Suprapubic skin (tissue), 4 donors: ENCODE measurements around the gene PPME1. TPM values are rescaled to one million over a fixed set of nuclear protein-coding genes. Genes with fewer than 3 reads are reported as not detected.
A peak's percentile ranks its signal among the peaks of the same experiment; 100 is the strongest.

Experiments
- DNase-seq, 2 donors: peaks; one replicate each; pipeline ENCODE4 v3.0.0-alpha.2; 2019; ENCODE audit warnings: low spot score in 2 of 2
- H3K27ac ChIP-seq: fragments of 200-600 bp; sonication (generic); one replicate; pipeline ENCODE4 v1.5.1; 2019
- H3K27me3 ChIP-seq: fragments of 200-600 bp; sonication (generic); one replicate; pipeline ENCODE4 v1.5.1; 2019
- H3K36me3 ChIP-seq: fragments of 200-600 bp; sonication (generic); one replicate; pipeline ENCODE4 v1.5.1; 2019
- H3K4me1 ChIP-seq: fragments of 200-600 bp; sonication (generic); one replicate; pipeline ENCODE4 v1.5.1; 2019
- H3K4me3 ChIP-seq: fragments of 200-600 bp; sonication (generic); one replicate; pipeline ENCODE4 v1.5.1; 2019; ENCODE audit warnings: mild to moderate bottlenecking
- H3K9me3 ChIP-seq: fragments of 200-600 bp; sonication (generic); one replicate; pipeline ENCODE4 v1.5.1; 2019
- EP300 ChIP-seq: sonication (generic); formaldehyde crosslinking; IDR thresholded peaks from one replicate; pipeline ENCODE4 v1.6.1; 2017; ENCODE audit warnings: antibody characterized with exemption
- POLR2A ChIP-seq, 2 donors: fragments of 450-650 bp; IDR thresholded peaks; one replicate each; pipeline ENCODE4 v1.6.1; 2017; ENCODE audit warnings: antibody characterized with exemption in 2 of 2, mild to moderate bottlenecking in 2 of 2, moderate library complexity in 2 of 2
- POLR2AphosphoS5 ChIP-seq, 3 donors: sonication (generic); formaldehyde crosslinking; IDR thresholded peaks; one replicate each; pipeline ENCODE4 v1.6.1; 2017; ENCODE audit warnings: antibody characterized with exemption in 3 of 3
- WGBS: methylation state at CpG from one replicate; pipeline ENCODE4 v1.1.5; 2018; 5-methylcytosine and 5-hydroxymethylcytosine counted together
- total RNA-seq, 4 donors: library from RNA; depleted of rRNA; stranded (reverse); fragments of >200 nt; gene quantifications; one replicate each; pipeline ENCODE4 v1.1.0, GENCODE V29; 2016
- TF ChIP-seq, protein P1 (sequence below), 2 donors: fragments of 200-600 bp in 1 of 2; fragments of 450-650 bp in 1 of 2; sonication (generic) in 1 of 2; IDR thresholded peaks; one replicate each; pipeline ENCODE4 v1.5.1; 2016 to 2019; ENCODE audit warnings: antibody characterized with exemption in 2 of 2, mild to moderate bottlenecking in 1 of 2, moderate library complexity in 1 of 2

Gene PPME1
- total RNA-seq, 4 donors from 2014 or later = 31.3 to 47.1 (median 40.6) TPM

DNA sequence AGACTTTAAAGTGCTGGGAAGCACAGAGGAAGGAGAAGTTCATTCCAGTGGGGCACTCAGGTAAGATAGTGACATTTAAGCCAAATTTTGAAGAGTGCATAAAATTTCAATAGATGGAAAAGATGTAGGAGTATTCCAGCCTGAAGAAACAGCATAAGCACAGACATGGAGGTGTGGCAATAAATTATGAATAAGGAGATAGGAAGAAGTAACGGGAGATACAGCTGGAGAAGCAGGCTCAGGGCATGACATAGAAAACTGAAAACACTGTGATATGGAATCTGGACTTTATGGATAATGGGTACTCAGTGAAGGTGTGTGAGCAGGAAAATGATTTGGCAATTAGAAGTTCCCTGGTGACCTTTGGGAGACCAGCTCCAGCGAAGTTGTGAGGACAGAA lies 107.0 kb downstream of the PPME1 start:
- no peak overlapping the region for H3K27ac ChIP-seq

DNA sequence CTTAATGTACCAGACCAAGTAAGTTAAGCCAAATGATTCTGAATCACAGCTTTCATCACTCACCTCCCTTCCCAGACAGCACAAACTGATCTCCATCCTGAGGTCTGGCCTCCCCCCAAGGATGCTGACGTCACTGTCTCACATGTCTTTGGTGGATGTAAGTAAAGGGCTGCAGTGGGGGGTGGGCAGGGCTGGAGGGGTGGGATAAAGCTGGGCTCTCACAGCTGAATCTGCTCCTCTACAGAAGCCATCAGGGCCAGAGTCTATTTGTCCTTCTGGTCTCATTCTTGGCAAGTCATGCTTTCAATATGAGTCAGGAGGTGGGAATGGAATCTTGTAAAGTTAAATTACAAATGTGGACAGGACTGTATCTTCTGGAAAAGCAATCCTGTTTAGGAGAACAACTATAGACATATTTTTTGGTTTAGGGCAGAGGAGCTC lies 107.7 kb downstream of the PPME1 start:
- Histone ChIP-seq H3K9me3 (no peaks in the 10 kb centered on the region), H3K4me1 (no peaks in the 10 kb centered on the region), H3K4me3 (no peak overlapping the region), H3K36me3 (no peaks in the 10 kb centered on the region), H3K27ac (no peak overlapping the region), H3K27me3 (no peaks in the 10 kb centered on the region)
- peak in 1 of 2 donors; percentile 65 for DNase-seq
- WGBS = 54% methylated on average over 1 of the region's 1 CpG
- TF ChIP-seq POLR2AphosphoS5 (IDR thresholded peaks at IDR 0.05) (no peak), EP300 (no peak), POLR2A (IDR thresholded peaks at IDR 0.05) (no peak)
- TF ChIP-seq, protein P1, sequence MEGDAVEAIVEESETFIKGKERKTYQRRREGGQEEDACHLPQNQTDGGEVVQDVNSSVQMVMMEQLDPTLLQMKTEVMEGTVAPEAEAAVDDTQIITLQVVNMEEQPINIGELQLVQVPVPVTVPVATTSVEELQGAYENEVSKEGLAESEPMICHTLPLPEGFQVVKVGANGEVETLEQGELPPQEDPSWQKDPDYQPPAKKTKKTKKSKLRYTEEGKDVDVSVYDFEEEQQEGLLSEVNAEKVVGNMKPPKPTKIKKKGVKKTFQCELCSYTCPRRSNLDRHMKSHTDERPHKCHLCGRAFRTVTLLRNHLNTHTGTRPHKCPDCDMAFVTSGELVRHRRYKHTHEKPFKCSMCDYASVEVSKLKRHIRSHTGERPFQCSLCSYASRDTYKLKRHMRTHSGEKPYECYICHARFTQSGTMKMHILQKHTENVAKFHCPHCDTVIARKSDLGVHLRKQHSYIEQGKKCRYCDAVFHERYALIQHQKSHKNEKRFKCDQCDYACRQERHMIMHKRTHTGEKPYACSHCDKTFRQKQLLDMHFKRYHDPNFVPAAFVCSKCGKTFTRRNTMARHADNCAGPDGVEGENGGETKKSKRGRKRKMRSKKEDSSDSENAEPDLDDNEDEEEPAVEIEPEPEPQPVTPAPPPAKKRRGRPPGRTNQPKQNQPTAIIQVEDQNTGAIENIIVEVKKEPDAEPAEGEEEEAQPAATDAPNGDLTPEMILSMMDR (IDR thresholded peaks at IDR 0.05) = no peak

More for the DNA sequence above, 107.0 kb downstream of the PPME1 start:
- WGBS = 89% methylated on average over 2 of the region's 2 CpGs
- no peaks in the 10 kb centered on the region for H3K27me3 ChIP-seq
- no peaks in the 10 kb centered on the region for H3K36me3 ChIP-seq
- H3K4me1 ChIP-seq = no peaks in the 10 kb centered on the region
- H3K9me3 ChIP-seq = no peaks in the 10 kb centered on the region
- TF ChIP-seq POLR2A (IDR thresholded peaks at IDR 0.05) (no peak), EP300 (no peak), POLR2AphosphoS5 (IDR thresholded peaks at IDR 0.05) (no peak)
- TF ChIP-seq, protein P1 (IDR thresholded peaks at IDR 0.05) = no peak
- no peak overlapping the region for H3K4me3 ChIP-seq
- no peak for DNase-seq

DNA sequence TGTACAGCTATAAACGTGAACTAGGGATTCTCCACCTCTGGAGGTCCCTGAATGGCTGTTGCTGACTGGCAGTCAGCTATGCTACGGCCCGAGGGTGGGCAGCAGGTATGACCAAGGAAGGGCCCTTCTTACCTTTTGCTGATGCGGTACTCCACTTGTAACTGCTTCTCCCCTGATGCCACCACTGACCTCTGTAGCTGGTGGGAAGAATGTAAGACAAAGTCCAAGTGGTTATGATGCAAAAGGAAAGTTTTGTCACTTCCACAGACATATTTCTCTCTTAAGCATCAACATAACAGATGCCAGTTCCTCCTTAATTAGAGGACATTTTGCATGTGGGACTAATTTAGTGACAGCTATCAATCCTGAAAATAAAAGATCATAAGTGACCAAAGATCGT lies 108.2 kb downstream of the PPME1 start:
- no peaks in the 10 kb centered on the region for H3K4me1 ChIP-seq
- no peaks in the 10 kb centered on the region for H3K27me3 ChIP-seq
- no peak overlapping the region for H3K4me3 ChIP-seq
- 75% methylated on average over 5 of the region's 5 CpGs for WGBS
- H3K36me3 ChIP-seq = no peaks in the 10 kb centered on the region
- DNase-seq = no peak
- TF ChIP-seq, protein P1 (IDR thresholded peaks at IDR 0.05) = no peak
- TF ChIP-seq POLR2A (IDR thresholded peaks at IDR 0.05) = no peak
- TF ChIP-seq EP300 = no peak
- no peak for TF ChIP-seq POLR2AphosphoS5 (IDR thresholded peaks at IDR 0.05)
- H3K9me3 ChIP-seq = no peaks in the 10 kb centered on the region
- no peak overlapping the region for H3K27ac ChIP-seq

DNA sequence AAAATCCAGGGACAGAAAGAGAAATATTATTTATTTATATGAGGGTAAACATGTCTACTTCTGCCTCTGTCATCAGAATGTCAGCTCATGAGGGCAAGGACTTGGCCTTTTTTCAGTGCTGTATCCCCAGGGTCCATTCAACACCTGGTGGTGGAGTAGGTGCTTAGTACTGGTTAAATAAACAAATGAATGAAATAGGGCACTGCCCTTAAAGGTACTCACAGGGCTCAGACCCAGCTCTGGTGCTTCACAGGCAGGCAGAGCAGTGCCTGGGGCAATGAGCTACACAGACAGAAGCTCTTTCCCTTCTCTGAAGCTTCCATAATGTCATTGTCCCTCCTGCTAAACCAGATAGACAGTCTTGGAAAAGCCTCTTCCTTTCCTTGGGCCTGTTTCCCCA lies 109.4 kb downstream of the PPME1 start:
- no peak for DNase-seq
- TF ChIP-seq, protein P1 (IDR thresholded peaks at IDR 0.05) = no peak
- TF ChIP-seq POLR2AphosphoS5 (IDR thresholded peaks at IDR 0.05) = no peak
- no peak for TF ChIP-seq POLR2A (IDR thresholded peaks at IDR 0.05)
- TF ChIP-seq EP300 = no peak
- no peaks in the 10 kb centered on the region for H3K4me1 ChIP-seq

DNA sequence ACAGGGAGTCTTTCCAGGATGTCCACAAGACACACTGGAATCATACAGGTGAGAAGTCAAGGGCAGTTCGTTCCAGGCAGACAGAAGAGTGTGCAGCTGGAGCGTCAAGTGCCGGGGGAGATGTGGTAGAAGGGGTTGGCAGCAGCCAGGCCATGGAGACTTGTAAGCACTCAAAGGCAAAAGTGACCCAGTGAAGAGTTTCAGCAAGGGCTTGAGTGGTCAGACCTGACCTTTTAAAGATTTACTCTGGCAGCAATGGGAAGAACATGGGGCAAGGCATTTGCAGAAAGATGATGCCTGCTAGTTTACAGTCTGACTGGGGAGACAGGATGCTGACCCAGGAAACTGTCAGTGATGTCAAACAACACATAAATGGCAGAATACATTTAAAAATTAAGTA lies 111.3 kb downstream of the PPME1 start:
- Histone ChIP-seq H3K27ac (no peak overlapping the region), H3K4me3 (no peak overlapping the region), H3K27me3 (no peaks in the 10 kb centered on the region), H3K36me3 (no peaks in the 10 kb centered on the region), H3K4me1 (no peaks in the 10 kb centered on the region), H3K9me3 (no peaks in the 10 kb centered on the region)
- WGBS = 56% methylated on average over 3 of the region's 3 CpGs
- TF ChIP-seq EP300 = no peak
- TF ChIP-seq POLR2AphosphoS5 (IDR thresholded peaks at IDR 0.05) = no peak
- TF ChIP-seq POLR2A (IDR thresholded peaks at IDR 0.05) = no peak
- DNase-seq = no peak

More for the DNA sequence above, 109.4 kb downstream of the PPME1 start:
- Histone ChIP-seq H3K27ac (no peak overlapping the region), H3K36me3 (no peaks in the 10 kb centered on the region), H3K4me3 (no peak overlapping the region), H3K27me3 (no peaks in the 10 kb centered on the region), H3K9me3 (no peaks in the 10 kb centered on the region)

DNA sequence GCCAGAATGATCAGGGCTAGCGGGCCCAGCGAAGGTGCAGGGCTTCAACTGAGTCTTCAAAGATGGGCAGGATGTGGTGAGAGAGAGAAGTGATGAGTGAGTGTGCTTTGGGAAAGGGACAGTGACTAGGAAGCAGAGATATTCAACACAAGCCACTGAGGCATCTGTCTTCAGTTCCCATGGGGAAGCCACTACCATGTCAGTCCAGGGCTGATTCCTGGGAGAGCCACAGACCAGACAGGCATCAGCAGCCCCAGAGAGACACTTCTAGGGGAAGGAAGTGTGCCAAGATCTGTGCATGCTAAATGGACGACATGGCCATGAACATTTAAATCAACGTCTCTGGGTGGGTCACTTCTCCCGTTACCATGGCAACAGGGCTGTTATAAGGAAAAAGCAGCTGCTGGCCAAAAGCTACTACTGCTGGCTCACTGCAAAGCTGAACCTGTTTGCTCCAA lies 111.9 kb downstream of the PPME1 start:
- WGBS = 69% methylated on average over 5 of the region's 5 CpGs
- Histone ChIP-seq H3K4me3 (no peak overlapping the region), H3K4me1 (no peaks in the 10 kb centered on the region), H3K36me3 (no peaks in the 10 kb centered on the region), H3K27ac (no peak overlapping the region), H3K27me3 (no peaks in the 10 kb centered on the region), H3K9me3 (no peaks in the 10 kb centered on the region)
- TF ChIP-seq, protein P1 (IDR thresholded peaks at IDR 0.05) = no peak
- TF ChIP-seq EP300 = no peak
- no peak for TF ChIP-seq POLR2AphosphoS5 (IDR thresholded peaks at IDR 0.05)
- no peak for TF ChIP-seq POLR2A (IDR thresholded peaks at IDR 0.05)
- no peak for DNase-seq
